ENCODE measurements around the gene MRPL48. TPM values are rescaled to one million over a fixed set of nuclear protein-coding genes. Genes with fewer than 3 reads are reported as not detected.

MRPL48 gene
- total RNA-seq, 1 donor from 2014 or later, result 58.3 TPM

DNA sequence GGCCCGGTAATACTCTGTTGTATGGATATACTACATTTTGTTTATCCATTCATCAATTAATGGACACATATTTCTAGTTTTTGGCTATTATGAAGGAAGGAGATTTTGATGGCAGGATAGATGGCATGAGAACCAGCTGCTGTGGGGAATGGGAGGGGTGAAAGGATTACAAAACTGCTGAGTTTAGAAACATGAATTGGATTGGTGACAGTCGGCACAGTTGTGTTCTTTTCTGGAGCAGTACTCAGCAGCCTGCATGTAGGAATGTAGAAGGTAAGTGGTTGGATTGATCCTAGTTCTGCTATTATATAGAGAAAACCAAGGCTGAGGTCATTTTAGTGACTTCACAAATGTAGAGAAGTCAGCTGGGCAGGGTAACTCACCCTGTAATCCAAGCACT, 96.2 kb downstream of the MRPL48 start:
- intact Hi-C loops (cut with micrococcal nuclease), result no loop called here

GRCh38 chr11:73888244-73888643, 100.6 kb downstream of the MRPL48 start:
- intact Hi-C loops (cut with micrococcal nuclease), result no loop called here

GRCh38 chr11:73889019-73889418, 101.3 kb downstream of the MRPL48 start:
- intact Hi-C loops (cut with micrococcal nuclease), result no loop called here

DNA sequence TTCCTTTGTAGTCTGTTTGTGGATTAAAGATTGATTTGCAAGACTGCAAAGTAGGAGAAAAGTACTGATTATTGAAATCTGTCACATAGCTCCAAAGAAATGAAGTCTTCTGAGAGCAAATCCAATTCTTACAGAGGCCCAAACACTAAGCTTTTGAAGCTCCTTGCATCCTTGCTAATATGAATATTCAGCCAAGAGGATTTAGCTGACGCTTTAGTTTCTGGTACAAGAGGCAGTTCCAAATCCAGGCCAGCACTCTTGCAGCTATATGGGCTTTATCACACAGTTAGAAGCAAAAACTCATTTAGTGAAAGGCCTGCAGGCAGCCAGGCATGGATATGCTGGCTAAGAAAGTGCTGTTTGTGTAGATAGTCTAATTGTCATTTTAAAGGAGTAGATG, 101.9 kb downstream of the MRPL48 start:
- intact Hi-C loops (cut with micrococcal nuclease), result no loop called here

- intact Hi-C loops (cut with micrococcal nuclease), result no loop called here
Observed at GRCh38 chr11:73893041-73893440, 105.4 kb downstream of the MRPL48 start.

DNA sequence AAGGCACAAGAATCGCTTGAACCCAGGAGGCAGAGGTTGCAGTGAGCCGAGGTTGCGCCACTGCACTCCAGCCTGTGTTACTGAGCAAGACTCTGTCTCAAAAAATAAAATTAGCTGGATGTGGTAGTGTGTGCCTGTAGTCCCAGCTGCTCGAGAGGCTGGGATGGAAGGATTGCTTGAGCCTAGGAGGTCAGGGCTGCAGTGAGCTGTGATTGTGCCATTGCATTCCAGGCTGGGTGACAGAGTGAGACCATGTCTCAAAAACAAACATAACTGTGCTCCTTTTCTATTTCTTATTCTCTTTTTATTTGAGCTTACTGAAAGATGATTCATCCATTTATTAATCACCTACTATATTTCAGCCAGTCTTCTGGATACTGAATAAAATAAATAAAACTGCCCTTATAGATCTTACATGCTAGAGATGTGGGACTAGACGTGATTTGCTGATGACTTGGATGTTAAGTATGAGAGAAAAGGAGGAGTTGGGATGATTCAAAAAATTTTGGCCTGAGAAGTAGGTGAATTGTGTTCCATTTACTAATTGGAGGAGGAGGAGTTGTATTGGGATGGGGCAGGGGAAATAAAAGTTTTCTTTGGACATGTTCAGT, 107.2 kb downstream of the MRPL48 start:
- intact Hi-C loops (cut with micrococcal nuclease), result no loop called here

DNA sequence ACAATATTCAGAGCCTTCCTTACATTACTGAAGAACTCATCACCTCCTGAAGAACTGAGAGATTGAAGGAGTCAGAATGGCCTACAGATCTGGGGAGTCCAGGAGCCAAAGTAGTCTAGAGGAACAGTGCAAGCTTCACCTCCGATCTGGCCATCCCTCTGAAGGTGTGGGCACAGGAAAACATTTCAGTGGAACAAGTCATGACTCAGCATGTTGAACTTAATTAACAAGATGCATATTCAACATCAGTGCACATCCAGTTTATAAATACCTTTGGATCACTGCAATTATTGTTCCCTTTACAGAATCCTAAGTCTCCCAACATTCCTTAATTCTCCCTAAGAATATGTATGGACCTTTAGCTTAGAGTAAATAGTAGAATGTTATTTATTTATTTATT, 114.6 kb downstream of the MRPL48 start:
- intact Hi-C loops (cut with micrococcal nuclease), result no loop called here

GRCh38 chr11:73907191-73907590, 119.5 kb downstream of the MRPL48 start:
- intact Hi-C loops (cut with micrococcal nuclease), result no loop called here

- intact Hi-C loops (cut with micrococcal nuclease), result no loop called here
Observed at GRCh38 chr11:73912026-73912425, 124.4 kb downstream of the MRPL48 start.

DNA sequence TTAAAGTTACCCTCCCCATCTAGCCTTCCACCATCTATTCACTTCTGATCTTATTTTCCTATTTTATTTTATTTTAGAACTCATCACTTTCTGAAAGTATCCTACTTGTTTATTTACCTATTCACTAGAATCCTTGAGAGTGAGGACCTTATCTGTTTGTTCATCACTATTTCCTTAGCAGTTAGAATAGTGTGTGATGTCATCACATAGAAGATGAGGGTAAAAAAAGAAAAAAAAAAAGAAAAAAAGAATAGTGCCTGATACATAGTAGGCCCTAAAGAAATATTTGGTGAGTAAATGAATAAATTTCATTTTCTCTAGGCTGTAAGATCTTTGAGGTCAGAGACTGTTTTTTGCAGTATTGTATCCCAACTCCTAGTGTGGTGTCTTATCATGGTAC, 125.8 kb downstream of the MRPL48 start:
- intact Hi-C loops (cut with micrococcal nuclease), result no loop called here

DNA sequence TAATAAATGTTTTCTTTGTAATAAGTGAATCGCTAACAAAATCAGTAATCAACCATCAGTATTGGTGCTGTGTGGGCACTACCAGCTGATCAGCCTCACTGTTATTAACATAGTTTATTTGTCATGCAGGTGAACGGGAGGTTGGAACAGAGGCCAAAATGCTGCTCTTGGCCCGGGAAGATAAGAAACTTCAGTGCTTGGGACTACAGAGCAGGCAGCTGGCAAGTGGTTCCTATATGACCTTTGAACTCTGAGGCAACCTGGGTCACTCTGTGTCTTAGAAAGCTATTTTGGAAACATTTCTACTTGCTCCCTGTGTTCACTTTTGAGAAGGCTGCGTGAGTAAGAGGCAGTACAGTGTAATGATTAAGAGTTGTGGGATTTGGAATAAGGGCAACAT, 126.6 kb downstream of the MRPL48 start:
- intact Hi-C loops (cut with micrococcal nuclease), result no loop called here

Other genes with a start within 250 kb of the MRPL48 start
- 23.1 and 25.9 TPM in 2 replicates for gene FAM168A, start 189.8 kb upstream of the MRPL48 start, total RNA-seq
- gene PLEKHB1, start 141.3 kb upstream of the MRPL48 start, total RNA-seq, result 3.4 and 5.2 TPM in 2 replicates
- gene RAB6A, start 26.8 kb upstream of the MRPL48 start, total RNA-seq, result 76.5 and 79.7 TPM in 2 replicates
- gene COA4, start 89.0 kb downstream of the MRPL48 start, total RNA-seq, result 68.3 and 70.4 TPM in 2 replicates
- 20.6 and 21.1 TPM in 2 replicates for gene PAAF1, start 89.1 kb downstream of the MRPL48 start, total RNA-seq
- 0.14 and 0.57 TPM in 2 replicates for gene DNAJB13, start 163.2 kb downstream of the MRPL48 start, total RNA-seq
- 338 TPM in 2 replicates for gene UCP2, start 195.0 kb downstream of the MRPL48 start, total RNA-seq
- gene UCP3, start 221.2 kb downstream of the MRPL48 start, total RNA-seq, result 2.7 and 3.6 TPM in 2 replicates